ENCODE measurements around the gene PDE6A.

PDE6A gene

DNA sequence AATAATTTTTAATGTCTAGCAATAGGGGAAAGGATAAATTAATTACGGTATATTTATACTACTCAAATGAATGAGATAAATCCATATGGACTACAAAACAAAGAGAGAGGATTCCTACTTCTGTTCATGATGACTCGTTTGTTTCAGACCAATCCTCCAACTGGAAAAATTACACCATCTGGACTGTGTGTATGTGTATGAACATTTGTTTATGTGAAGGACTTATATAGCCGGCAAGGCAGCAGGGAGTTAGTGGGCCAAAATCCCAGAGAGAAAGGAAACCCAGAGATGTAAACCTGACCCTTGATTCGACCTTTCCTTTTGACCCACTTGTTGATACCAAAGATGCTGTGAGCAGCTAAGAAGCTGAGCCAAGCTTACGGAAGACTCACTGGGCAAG, 20.1 kb downstream of the PDE6A start:
- no peak for DNase-seq

DNA sequence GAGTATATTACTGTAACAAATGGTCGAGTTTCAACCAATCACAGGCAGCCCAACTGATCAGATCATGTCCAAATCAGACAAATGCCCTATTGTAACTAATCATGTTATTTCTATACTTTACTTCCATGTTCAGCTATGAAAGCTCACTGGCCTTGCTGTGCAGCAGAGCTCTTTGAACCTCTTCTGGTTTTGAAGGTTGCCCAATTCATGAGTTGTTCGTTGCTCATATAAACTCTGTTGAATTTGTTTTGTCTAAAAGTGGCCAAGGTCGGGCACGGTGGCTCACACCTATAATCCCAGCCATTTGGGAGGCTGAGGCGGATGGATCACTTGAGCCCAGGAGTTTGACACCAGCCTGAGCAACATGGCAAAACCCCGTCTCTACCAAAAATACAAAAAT, 21.6 kb downstream of the PDE6A start:
- no peak for DNase-seq

DNA sequence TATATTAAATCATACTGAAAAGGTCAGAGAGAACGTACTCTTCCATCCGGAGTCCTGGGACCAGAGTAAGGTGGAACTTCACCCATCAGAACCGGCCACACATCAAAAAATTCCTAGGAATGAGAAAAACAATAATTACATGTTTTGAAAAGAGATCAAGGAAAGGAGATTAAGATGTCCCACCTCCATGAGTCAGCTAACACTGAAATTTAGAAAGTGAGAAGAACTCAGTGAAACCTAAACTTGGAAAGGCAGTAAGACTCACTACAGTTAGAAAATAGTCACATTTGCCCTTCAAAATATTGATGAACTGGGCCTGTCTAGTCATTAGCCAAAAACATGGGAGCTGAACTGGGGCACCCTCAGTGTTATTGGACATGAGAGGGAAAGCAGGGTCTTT, 23.0 kb downstream of the PDE6A start:
- no peak for DNase-seq

DNA sequence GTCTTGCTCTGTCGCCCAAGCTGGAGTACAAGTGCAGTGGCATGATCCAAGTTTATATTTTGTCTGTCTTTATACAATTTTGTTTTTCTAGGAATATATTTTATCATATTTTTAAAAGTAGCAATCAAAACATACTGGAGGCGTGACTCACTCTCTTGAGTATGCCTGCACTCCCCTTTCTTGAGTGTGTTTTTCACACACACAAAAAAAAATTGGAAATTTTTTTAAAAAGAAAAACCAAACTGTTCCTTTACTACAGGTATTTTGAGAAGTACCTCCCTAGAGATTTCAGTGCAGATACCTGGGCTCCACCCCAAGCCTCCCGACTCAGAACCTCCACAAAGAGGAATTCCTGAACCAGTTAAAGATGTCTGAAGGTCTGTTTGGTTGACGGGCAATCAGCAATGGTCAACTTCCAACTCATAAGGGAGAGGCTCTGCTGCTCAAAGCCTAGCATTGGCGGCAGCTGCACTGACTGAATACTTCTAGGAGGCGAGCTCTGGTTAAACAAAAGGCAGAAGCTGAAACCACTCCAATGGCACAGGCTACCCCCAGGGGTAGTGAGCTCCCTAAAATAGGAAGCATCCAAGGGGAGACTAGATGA, 27.4 kb downstream of the PDE6A start:
- DNase-seq = no peak

DNA sequence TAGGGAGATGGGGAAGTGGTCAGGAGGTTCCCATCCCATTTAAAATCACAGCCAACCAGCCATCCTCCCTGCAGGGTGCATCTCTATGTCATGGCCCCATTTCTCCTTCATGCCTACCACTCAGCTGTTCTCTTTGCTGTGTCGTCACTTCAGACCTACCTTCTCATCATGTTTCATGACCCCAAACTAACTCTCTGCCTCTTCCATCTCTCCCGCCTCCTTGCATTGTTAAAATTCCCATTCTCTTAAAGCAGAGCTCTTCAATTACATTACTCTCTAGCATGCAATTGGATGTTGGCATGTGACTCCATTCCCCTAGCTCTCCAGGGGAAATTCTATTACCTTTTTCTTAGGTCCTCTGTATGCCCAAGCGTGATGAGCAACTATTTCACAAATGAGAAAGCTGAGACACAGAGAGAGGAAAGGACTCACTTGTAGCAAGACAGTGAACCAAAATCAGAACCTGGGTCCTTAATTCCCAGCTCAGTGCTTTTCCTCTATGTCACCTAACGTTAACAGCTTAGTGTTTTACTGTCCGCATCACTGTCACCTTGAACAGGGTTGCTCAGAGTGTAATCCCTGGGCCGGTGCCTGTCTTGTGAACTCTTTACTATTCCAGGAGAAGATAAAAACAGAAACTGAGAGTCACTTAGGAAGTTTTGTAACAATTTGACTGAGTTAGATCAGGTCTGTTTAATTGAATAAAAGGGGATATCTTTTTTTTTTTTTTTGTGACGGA, 28.1 kb downstream of the PDE6A start:
- DNase-seq = no peak

DNA sequence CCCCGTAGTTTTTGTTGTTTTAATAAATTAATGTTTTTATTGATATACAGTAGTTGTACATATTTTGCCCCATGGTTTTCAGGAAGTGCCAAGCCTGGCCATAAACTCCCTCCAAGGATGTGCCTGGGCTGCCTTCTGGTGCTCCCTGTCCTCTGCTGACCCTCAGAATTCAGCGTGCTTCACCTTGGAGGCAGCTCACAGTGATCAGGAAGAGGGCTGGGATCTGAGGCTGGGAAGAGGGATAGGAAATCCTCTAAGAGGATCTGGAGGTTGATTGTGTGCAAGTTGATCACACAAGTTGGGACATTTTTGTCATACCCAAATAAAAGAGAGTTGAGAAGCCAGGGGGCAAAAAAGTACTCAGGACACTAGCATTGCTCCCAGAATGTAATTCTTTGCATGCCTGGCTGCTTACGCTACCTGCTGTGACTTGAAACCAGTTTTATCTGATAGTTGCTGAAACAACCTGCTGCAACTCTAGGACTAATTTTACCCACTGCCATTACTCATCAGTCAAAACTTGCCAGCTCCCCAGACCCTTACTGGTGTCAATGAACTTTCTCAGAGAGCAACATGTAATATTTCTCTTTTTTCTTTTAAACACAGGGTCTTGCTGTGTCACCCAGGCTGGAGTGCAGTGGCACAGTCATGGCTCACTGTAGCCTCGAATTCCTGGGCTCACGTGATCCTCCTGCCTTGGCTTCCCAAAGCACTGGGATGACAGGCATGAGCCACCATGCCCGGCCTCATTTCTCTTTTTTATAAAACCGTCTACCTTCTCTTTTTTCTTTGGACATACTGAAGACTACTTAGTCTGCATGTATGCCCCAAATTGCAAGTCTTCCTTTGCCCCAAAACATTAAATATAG, 29.0 kb downstream of the PDE6A start:
- no peak for DNase-seq

DNA sequence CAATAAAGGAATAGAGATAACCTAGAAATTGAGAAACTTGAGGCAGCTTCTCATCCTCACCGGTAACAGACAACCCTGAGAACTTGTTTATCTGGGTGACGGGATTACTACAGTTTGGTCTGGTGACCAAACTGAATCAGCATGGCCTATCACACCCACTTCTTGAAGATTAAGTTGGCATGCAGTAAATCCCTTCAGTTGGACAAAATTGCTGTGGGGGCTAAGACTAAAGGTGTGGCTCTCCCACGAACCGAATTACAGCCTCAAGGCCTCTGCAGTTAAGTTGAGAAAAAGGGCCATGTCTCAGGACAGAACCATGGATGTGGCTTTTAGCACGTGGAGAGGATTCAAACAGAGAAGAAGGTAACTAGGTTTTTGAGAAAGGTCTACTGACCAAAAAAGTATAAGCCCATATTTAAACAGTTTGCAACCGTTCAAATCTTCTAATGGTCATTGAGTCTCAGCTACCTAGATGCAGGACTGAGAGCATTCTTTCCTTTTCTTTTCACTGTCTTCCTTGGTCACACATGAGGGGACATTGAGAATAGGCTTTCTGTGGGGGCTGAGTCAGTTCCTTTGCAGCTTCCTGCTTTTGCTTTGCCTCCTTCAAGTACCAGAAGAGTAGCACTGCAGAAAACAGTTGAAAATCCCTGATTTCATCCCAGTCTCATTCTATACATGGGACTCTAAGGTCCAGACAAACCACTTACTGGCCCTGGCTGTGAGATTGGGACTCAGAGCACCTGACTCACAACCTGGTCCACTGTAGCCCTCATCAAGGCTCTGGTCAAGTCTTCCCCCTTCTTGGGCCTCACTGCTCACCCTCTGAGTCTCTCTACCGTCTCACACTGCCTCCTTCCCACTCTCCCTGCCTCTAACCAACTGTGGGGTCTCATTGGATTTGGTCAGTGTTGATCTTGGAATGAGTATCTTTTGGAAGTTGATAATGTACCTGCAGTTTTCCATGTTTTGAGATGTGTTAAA, 30.9 kb downstream of the PDE6A start:
- DNase-seq = no peak

DNA sequence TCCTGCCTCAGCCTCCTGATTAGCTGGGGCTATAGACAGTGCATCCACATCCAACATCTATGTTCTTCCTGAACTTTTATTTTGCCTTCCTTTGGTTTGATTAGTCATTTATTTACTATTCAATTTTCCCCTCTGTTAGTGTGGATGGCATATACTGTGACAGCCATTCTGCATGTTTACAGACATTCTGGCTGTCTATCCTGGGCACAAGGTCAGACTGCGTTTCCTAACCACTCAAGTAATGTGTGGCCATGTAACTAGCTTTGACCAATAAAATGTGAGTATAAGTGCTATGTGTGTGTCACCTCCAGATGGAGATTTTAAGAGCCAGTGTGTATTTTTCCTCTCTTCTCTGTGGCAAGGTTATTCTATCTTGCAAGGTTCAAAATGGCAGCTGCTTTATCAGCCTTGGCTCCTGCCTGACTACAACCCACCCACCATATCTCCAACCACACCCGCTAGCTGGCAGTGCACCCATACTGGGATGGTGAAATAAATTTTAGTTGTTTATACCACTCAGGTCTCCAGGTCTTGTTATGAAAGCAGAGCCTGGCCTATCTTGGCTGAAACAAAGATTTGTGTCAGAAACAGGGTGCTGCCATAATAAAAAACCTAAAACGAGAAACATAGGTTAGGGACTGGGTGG, 32.2 kb downstream of the PDE6A start:
- DNase-seq = no peak

DNA sequence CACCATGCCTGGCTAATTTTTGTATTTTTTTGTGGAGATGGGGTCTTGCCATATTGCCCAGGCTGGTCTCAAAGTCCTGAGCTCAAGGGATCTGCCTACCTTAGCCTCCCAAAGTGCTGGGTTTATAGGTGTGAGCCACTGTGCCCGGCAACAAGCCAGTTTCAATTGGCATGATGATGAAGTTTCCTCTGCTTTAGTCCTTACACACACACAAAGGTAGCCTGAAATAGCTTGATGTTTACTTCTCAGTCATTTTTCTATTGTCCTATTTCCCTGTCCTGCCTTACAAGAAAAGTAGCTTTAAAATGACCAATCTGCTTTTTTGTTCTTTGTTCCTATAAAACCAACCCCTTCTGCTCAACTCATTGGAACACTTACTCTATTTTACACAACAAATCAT, 33.6 kb downstream of the PDE6A start:
- no peak for DNase-seq

DNA sequence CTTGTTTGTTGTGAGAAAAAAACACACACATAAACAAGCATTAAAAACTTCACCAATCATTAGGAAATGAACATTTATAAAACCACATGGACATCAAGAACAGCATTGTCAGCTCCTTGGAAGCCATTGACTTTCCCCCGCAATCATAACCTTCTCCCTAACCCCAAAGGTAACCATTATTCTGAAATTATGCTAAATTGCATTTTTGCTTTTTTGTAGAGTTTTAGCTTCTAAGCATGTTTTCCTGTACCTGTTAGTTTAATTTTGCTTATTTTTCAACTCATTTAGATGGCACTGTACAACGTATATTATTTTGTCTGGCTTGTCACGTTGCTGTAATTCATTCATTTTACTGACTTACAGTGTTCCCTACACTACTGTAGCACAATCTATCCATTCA, 36.8 kb downstream of the PDE6A start:
- DNase-seq = no peak

DNA sequence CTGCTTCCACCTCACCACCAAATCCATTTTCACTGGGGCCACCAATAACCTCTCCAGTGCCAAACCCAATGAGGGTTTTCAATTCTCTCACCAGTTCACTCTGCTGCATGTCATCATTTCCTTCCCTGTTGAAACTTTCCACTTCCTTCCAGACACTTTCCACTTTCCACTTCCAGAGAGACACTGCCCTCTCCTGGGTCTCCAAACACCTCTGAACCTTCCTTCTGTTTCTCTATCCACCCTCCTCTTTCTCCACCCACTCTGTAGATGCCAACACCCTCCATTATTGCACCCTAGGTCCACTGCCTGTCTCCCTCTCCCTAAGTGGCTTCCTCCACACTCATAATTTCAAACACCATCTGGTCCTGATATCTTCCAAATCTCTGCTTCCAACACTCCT, 39.6 kb downstream of the PDE6A start:
- DNase-seq = no peak

DNA sequence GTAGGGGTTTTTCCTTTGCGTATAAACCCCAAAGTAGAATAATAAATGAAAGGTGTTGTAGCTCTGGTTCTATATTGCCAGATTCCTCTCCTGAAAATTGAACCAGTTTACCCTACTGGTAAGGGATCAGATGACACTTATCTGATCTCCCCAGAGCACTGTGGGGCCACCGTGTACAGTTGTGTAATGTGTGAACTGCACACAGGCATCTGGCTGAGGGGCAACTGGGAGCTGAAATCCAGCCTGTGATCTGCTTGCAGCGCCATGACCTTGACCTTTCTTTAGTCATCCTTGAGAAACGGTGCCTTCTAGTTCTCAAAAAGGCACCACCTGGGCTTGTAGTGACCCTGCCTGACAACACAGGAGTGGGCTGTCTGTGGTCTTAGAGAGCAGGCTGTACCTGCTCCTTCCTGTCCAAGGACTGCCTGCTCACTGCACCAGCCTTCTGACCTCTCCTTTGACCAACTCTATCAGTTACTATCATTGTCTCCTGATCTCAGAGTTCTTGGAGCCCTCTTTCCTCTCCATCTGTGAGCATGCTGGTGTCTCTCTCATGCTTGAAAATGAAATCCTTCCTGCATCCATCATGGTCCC, 40.2 kb downstream of the PDE6A start:
- DNase-seq = no peak

DNA sequence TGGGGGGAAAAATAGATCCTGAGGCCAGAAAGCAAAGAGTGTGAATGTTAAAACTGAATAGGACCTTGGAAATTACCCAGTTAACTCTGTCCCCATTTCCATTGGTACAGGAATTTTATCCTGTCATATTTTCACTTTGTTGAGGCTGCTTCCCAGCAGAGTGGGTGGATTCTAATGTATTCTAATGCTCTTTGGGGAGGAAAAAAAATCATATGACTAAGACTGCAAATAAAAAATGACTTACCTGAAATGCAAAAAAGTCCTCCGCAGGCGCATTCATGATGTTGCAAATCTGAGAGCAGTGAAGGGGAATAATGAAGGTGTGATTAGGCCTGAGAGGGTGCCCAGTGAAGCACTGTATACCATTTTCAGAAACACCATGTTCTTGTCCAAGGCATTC, 41.2 kb downstream of the PDE6A start:
- no peak for DNase-seq

DNA sequence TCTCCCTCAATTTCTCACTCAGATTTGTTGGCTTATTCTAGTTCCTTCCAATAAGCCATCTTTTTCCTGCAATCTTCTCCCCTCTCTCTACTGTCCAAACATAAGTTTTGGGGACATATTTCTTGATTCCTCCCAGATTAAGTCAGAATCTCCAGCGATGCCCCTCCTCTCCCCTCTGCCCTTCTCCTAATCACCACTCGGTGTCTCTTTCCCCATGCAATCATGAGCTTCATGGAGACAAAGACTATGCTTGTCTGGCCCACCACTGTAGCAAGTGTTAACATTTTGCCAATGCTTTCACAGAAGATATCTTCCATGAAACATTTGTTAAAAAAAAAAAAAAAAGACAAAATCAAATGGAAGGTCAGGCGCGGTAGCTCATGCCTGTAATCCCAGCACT, 42.4 kb downstream of the PDE6A start:
- no peak for DNase-seq

DNA sequence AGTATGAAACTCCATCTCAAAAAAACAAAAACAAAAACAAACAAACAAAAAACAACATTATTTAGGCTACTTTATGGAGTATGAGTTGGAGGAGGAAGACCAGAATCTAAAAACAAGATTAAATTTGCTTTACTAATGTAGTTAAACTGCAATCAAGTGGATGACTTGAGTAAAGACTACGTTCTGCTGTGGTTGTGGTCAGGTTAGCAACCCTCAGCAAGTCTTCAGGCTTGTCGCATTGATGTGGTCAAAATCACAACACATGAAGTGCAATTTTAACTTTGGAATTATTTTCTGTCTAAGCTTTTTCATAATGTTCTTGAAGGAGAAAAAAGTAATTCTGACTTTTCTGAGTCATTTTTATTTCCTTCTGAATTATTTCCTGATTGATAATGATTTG, 43.1 kb downstream of the PDE6A start:
- DNase-seq = no peak

DNA sequence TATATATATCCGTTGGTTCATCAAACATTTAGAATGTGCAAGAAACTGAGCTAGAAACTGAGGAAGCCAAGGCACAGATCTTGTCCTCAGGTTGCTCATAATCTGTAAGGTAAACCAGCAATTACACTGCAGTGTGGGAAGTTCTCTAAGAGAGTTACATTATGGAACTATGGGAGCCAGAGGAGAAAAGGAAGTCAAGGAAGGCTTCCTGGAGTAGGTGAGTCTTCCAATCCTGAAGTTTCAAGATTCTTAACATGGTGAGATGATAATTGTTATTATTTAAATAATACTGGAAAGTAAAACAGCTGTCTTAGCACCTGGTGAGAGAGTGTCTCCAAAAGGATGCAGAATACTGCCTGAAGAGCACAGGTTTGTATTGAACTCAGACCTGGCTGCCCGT, 44.2 kb downstream of the PDE6A start:
- no peak for DNase-seq

DNA sequence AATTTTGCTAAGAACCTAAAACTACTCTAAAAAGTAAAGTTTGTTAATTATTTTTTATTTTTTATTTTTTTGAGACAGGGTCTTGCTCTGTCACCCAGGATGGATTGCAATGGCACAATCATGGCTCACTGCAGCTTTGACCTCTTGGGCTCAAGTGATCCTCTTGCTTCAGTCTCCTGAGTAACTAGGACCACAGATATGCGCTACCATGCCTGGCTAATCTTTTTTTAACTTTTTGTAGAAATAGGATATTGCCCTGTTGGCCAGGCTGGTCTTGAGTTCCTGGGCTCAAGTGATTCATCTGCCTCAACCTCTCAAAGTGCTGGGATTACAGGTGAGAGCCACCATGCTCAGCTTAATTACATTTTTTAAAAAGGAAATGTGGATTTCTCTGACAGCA, 45.8 kb downstream of the PDE6A start:
- no peak for DNase-seq

DNA sequence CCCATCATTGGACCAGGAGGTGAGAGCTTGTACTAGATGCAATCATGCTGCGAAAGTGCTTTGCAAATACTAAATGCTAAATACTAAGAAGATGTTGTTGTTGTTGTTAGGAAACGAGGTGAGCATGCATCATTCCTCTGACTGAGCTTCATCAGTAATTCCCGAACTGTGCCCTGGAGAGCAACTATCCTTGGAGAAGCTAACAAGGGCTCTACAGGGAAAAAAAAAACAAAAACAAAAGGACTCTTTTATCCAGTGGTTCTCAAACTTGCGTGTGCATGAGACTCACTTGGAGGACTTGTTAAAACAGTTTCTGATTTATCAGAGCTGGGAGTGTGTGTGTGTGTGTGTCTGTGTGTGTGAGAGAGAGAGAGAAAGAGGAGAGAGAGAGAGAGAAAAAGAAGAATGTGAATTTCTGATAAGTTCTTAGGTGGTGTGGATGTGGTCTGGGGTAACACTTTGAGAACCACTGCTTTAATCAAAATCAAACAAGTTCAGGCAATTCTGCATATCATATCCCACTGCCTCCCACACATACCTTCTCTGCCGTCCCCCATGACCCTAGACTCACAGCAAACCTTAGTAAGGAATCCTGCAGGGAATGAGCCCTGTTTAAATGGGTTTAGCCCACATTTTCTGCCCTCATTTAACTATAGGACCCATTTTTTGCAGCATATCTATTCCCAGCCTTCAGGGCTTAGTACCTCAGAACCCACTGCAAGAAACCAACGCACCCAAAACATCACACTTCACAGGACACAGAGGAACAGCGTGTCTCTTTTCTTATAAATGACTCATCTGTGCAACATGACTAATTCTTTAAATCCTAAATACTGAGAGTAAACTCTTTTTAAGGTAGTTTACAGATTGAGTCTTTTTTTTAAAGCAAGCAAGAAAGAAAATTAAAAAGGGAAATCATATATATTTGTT, 48.9 kb downstream of the PDE6A start:
- DNase-seq = no peak

DNA sequence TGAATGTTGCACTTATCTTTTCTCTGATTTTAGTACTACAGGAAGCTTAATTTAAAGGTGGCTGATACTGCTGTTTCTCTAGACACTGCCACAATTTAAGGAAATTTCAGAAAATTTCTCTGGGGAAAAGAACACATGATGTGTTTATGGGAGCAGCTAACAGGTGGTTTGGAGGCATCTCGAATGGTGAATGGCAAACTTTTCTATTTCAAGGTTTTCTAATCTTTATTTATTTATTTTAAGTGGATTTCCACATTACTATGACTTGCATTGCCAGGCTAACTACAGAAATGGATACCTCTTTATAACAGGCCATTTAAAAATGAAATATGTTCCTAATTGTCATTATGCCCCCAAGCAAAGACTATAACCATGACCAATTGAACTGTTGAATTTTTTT, 50.4 kb downstream of the PDE6A start:
- DNase-seq = no peak

DNA sequence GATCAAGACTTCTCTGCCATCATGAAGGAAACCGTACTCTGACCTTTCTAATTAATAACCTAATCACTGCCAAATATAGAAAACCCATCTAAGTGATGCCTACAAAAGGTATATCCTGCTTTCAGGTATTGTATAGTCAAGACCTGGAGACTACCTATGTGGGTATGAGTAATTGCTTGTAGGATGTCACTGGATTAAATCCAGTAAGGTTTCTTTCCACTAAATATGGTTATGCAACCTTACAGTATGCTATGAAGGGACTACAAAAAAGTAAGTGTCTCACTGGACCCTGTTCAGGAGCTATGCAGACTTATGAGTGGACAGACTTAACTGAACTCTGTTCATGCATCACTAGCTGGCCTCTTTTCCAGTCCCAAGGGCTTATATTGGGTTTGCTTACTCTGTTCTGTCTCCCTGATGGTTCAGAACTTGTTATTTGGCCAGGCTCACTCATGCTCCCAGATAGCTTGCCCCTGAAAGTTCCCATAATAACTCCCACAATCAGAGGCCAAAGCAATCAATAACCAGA, 51.1 kb downstream of the PDE6A start:
- DNase-seq = no peak

Data from NCI-H446 (cell line).